Neural cell (in vitro differentiated cells): ENCODE measurements around the gene LRIF1.

Source experiments
- EP300 ChIP-seq: fragments of 450-650 bp; conservative IDR thresholded peaks from 2 replicates; pipeline ENCODE4 v1.6.1; 2014; ENCODE audit warnings: antibody characterized with exemption, mild to moderate bottlenecking, moderate library complexity; ENCODE audit not compliant: poor library complexity, severe bottlenecking
- EZH2 ChIP-seq: fragments of 200-600, 300-800 bp; shearing (Covaris generic), sonication (generic); IDR thresholded peaks from 2 replicates; pipeline ENCODE4 v1.6.1; 2014; ENCODE audit warnings: antibody characterized with exemption, low read length, borderline replicate concordance, mild to moderate bottlenecking; ENCODE audit not compliant: insufficient read depth, poor library complexity, severe bottlenecking
- MXI1 ChIP-seq: fragments of 450-650 bp; conservative IDR thresholded peaks from 2 replicates; pipeline ENCODE4 v1.6.1; 2014; ENCODE audit warnings: antibody characterized with exemption, mild to moderate bottlenecking; ENCODE audit not compliant: poor library complexity, severe bottlenecking
- POLR2AphosphoS5 ChIP-seq: IDR thresholded peaks from 2 replicates; pipeline ENCODE4 v1.6.1; 2012
- RAD21 ChIP-seq: fragments of 450-650 bp; conservative IDR thresholded peaks from 2 replicates; pipeline ENCODE4 v1.6.1; 2014; ENCODE audit warnings: antibody characterized with exemption, mild to moderate bottlenecking, moderate library complexity
- REST ChIP-seq: IDR thresholded peaks from 2 replicates; pipeline ENCODE4 v1.6.1; 2012; ENCODE audit warnings: borderline replicate concordance
- SMC3 ChIP-seq: fragments of 450-650 bp; conservative IDR thresholded peaks from 2 replicates; pipeline ENCODE4 v1.6.1; 2014; ENCODE audit warnings: antibody characterized with exemption, mild to moderate bottlenecking, moderate library complexity; ENCODE audit not compliant: poor library complexity
- TAF1 ChIP-seq: IDR thresholded peaks from 2 replicates; pipeline ENCODE4 v1.6.1; 2012; ENCODE audit warnings: low read depth
- TF ChIP-seq, protein P1 (sequence below): fragments of 450-650 bp; IDR thresholded peaks from 2 replicates; pipeline ENCODE4 v1.5.1; 2014; ENCODE audit warnings: antibody characterized with exemption, mild to moderate bottlenecking, moderate library complexity; ENCODE audit not compliant: poor library complexity, severe bottlenecking

- TF ChIP-seq POLR2AphosphoS5: no peak
- no peak for TF ChIP-seq MXI1
- TF ChIP-seq REST: no peak
- TF ChIP-seq, protein P1, sequence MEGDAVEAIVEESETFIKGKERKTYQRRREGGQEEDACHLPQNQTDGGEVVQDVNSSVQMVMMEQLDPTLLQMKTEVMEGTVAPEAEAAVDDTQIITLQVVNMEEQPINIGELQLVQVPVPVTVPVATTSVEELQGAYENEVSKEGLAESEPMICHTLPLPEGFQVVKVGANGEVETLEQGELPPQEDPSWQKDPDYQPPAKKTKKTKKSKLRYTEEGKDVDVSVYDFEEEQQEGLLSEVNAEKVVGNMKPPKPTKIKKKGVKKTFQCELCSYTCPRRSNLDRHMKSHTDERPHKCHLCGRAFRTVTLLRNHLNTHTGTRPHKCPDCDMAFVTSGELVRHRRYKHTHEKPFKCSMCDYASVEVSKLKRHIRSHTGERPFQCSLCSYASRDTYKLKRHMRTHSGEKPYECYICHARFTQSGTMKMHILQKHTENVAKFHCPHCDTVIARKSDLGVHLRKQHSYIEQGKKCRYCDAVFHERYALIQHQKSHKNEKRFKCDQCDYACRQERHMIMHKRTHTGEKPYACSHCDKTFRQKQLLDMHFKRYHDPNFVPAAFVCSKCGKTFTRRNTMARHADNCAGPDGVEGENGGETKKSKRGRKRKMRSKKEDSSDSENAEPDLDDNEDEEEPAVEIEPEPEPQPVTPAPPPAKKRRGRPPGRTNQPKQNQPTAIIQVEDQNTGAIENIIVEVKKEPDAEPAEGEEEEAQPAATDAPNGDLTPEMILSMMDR: no peak
- no peak for TF ChIP-seq EP300
- no peak for TF ChIP-seq RAD21
- no peak for TF ChIP-seq EZH2
- no peak for TF ChIP-seq TAF1
- TF ChIP-seq SMC3: no peak
Observed at GRCh38 chr1:110944806-110945205, 18.9 kb downstream of the LRIF1 start.
